SKM-1 (cell line): ENCODE data around the gene GRK1.
"Not testable (repeated sequence)": the region's sequence is repeated elsewhere in the genome, so short reads cannot be mapped to it uniquely, and the experiment has no call there.

Experiments
- DNase-seq: peaks from one replicate; lab custom pipeline; 2025; ENCODE audit not compliant: unreplicated experiment; lab: John Stamatoyannopoulos, UW

The GRK1 gene

GRCh38 chr13:113664751-113665596 lies 2.0 kb upstream of the GRK1 start:
- DNase-seq = no peak

GRCh38 chr13:113665597-113666328 lies 1.3 kb upstream of the GRK1 start:
- DNase-seq = no peak

GRCh38 chr13:113666329-113666670 lies 719 bp upstream of the GRK1 start:
- no peak for DNase-seq

GRCh38 chr13:113667771-113668490 lies 912 bp downstream of the GRK1 start:
- DNase-seq = no peak

- no peak for DNase-seq
Measured at GRCh38 chr13:113668491-113668971, 1.5 kb downstream of the GRK1 start.

GRCh38 chr13:113669231-113669754 lies 2.3 kb downstream of the GRK1 start:
- DNase-seq = no peak

GRCh38 chr13:113669755-113670341 lies 2.8 kb downstream of the GRK1 start:
- no peak for DNase-seq

- DNase-seq = no peak
Measured at GRCh38 chr13:113670541-113670940, 3.5 kb downstream of the GRK1 start.

- no peak for DNase-seq
Measured at GRCh38 chr13:113671066-113672001, 4.3 kb downstream of the GRK1 start.

GRCh38 chr13:113672002-113672651 lies 5.1 kb downstream of the GRK1 start:
- DNase-seq = no peak

- DNase-seq = no peak
Measured at GRCh38 chr13:113722921-113723320, 55.9 kb downstream of the GRK1 start.

- no peak for DNase-seq
Measured at GRCh38 chr13:113723410-113724015, 56.5 kb downstream of the GRK1 start.

- DNase-seq = no peak
Measured at GRCh38 chr13:113724016-113724758, 57.2 kb downstream of the GRK1 start.

GRCh38 chr13:113724780-113725315 lies 57.8 kb downstream of the GRK1 start:
- no peak for DNase-seq

GRCh38 chr13:113725329-113726105 lies 58.5 kb downstream of the GRK1 start:
- DNase-seq = not testable (repeated sequence)

- not testable (repeated sequence) for DNase-seq
Measured at GRCh38 chr13:113726106-113726821, 59.2 kb downstream of the GRK1 start.
